KBM-7 (cell line): ENCODE data around the gene TESMIN.

Source experiments
- DNase-seq: peaks from one replicate; pipeline ENCODE4 v3.0.0-alpha.2; 2015
- in situ Hi-C: fragments of 300-500 bp; cut with MboI; formaldehyde crosslinking; loops from 2 replicates; pipeline ENCODE4 v1.14.3; 2020; ENCODE audit warnings: low sequenced_read_pairs, low pct_unique_long_range_greater_than_20kb, mixed read lengths

TESMIN gene

GRCh38 chr11:68751331-68751856, at the start of gene TESMIN:
TESMIN (minus strand) TSS chr11:68751520; CDS start chr11:68750660, 860 bp downstream.
- in situ Hi-C loops = no loop called here
- peak; percentile 71 for DNase-seq

GRCh38 chr11:68798221-68798813, 47.0 kb upstream of the TESMIN start:
- peak; percentile 52 for DNase-seq
- in situ Hi-C loops = no loop called here

GRCh38 chr11:68796801-68797200, 45.5 kb upstream of the TESMIN start:
- DNase-seq = no peak

GRCh38 chr11:68792400-68792966, 41.2 kb upstream of the TESMIN start:
- no peak for DNase-seq

More at GRCh38 chr11:68796801-68797200, 45.5 kb upstream of the TESMIN start:
- in situ Hi-C loops = no loop called here

GRCh38 chr11:68784653-68785052, 33.3 kb upstream of the TESMIN start:
- DNase-seq = no peak
- in situ Hi-C loops = no loop called here

More at GRCh38 chr11:68792400-68792966, 41.2 kb upstream of the TESMIN start:
- in situ Hi-C loops = no loop called here

- DNase-seq = no peak
- in situ Hi-C loops = no loop called here
These were observed 32.0 kb upstream of the TESMIN start for GRCh38 chr11:68783216-68783821.

GRCh38 chr11:68782711-68783110, 31.4 kb upstream of the TESMIN start:
- DNase-seq = no peak
- in situ Hi-C loops = no loop called here

GRCh38 chr11:68780829-68781228, 29.5 kb upstream of the TESMIN start:
- in situ Hi-C loops = no loop called here
- DNase-seq = peak; percentile 38

GRCh38 chr11:68778205-68778604, 26.9 kb upstream of the TESMIN start:
- DNase-seq = no peak
- in situ Hi-C loops = no loop called here

GRCh38 chr11:68776442-68777235, 25.3 kb upstream of the TESMIN start:
- in situ Hi-C loops = no loop called here
- DNase-seq = no peak

GRCh38 chr11:68775951-68776388, 24.6 kb upstream of the TESMIN start:
- in situ Hi-C loops = no loop called here
- DNase-seq = no peak

- DNase-seq = no peak
- in situ Hi-C loops = no loop called here
These were observed 22.9 kb upstream of the TESMIN start for GRCh38 chr11:68774194-68774585.

- in situ Hi-C loops = no loop called here
- DNase-seq = no peak
These were observed 22.3 kb upstream of the TESMIN start for GRCh38 chr11:68773521-68774193.

- in situ Hi-C loops = no loop called here
- DNase-seq = no peak
These were observed 21.6 kb upstream of the TESMIN start for GRCh38 chr11:68772936-68773335.

GRCh38 chr11:68770781-68771180, 19.5 kb upstream of the TESMIN start:
- in situ Hi-C loops = no loop called here
- DNase-seq = no peak

- no peak for DNase-seq
- in situ Hi-C loops = no loop called here
These were observed 16.4 kb upstream of the TESMIN start for GRCh38 chr11:68767672-68768071.

GRCh38 chr11:68766786-68767185, 15.5 kb upstream of the TESMIN start:
- in situ Hi-C loops = no loop called here
- DNase-seq = no peak

- DNase-seq = no peak
These were observed 13.4 kb upstream of the TESMIN start for GRCh38 chr11:68764746-68765145.

More at GRCh38 chr11:68764746-68765145, 13.4 kb upstream of the TESMIN start:
- in situ Hi-C loops = no loop called here
